SK-N-MC (cell line): Measurements from ENCODE around the gene PARP15.

Source experiments
- EZH2 ChIP-seq: fragments of 200-600 bp; sonication (generic); IDR thresholded peaks from one replicate; pipeline ENCODE4 v1.6.1; 2017; ENCODE audit warnings: antibody characterized with exemption
- POLR2AphosphoS5 ChIP-seq: IDR thresholded peaks from 2 replicates; pipeline ENCODE4 v1.6.1; 2012; ENCODE audit warnings: mild to moderate bottlenecking, low read depth, low read length, borderline replicate concordance

DNA sequence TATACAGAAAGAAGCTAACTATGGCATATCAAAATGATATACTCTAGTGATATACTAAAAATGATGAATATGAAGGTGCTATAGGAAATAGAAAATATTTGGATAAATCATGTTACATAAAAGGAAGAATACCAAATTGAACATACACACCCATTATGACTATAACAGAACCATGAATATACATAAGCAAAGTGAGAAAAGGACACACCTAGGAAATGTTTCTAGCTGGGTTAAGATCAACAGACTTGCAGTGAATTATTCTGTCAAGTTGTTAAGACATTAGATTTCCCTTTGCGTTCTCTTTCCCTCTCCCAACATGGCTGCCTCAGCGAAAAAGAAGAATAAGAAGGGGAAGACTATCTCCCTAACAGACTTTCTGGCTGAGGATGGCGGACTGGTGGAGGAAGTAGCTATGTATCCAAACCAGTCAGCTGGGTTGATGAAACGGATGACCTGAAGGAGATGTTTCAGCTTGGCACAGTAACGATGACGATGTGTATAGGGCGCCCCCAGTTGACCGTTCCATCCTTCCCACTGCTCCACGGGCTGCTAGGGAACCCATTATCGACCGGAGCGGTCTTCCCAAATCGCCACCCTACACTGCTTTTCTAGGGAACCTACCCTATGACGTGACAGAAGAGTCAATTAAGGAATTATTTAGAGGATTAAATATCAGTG, 83.0 kb downstream of the PARP15 start:
- TF ChIP-seq EZH2 (no peak), POLR2AphosphoS5 (no peak)
